ACC112 (cell line): ENCODE data around the gene SMAD3.
A peak's percentile ranks its signal among the peaks of the same experiment; 100 is the strongest.

Experiments used
- H2AFZ ChIP-seq: fragments of 200-600 bp; sonication (generic); one replicate; pipeline ENCODE4 v1.6.0; 2017; ENCODE audit warnings: antibody characterized with exemption, low read length; ENCODE audit not compliant: unreplicated experiment
- H3K27ac ChIP-seq: fragments of 200-600 bp; sonication (generic); 2 replicates; pipeline ENCODE4 v1.5.1; 2014; ENCODE audit warnings: low read depth, mild to moderate bottlenecking, antibody characterized with exemption, low read length, moderate library complexity
- H3K27me3 ChIP-seq: fragments of 200-600 bp; sonication (generic); 2 replicates; pipeline ENCODE4 v1.6.1; 2014; ENCODE audit warnings: mild to moderate bottlenecking, antibody characterized with exemption, low read length, moderate library complexity, mixed read lengths; ENCODE audit not compliant: insufficient read depth
- H3K36me3 ChIP-seq: fragments of 200-600 bp; sonication (generic); 2 replicates; pipeline ENCODE4 v1.6.1; 2016; ENCODE audit warnings: mild to moderate bottlenecking, antibody characterized with exemption, low read length, moderate library complexity, mixed read lengths; ENCODE audit not compliant: insufficient read depth
- H3K4me1 ChIP-seq: fragments of 200-600 bp; sonication (generic); one replicate; pipeline ENCODE4 v1.6.1; 2016; ENCODE audit warnings: low read length, mixed read lengths; ENCODE audit not compliant: insufficient read depth, unreplicated experiment, control insufficient read depth
- H3K4me3 ChIP-seq: fragments of 200-600 bp; sonication (generic); 2 replicates; pipeline ENCODE4 v1.5.1; 2014; ENCODE audit warnings: mild to moderate bottlenecking, low read depth, low read length
- H3K79me2 ChIP-seq: fragments of 200-600 bp; sonication (generic); one replicate; pipeline ENCODE4 v1.6.0; 2016; ENCODE audit warnings: low read length; ENCODE audit not compliant: control insufficient read depth, unreplicated experiment, insufficient read depth

The SMAD3 gene

GRCh38 chr15:67184208-67184925 is 119.0 kb downstream of the SMAD3 start:
- Histone ChIP-seq H2AFZ (no peak overlapping the region), H3K36me3 (peaks cover 49% of the 10 kb centered on the region), H3K27me3 (no peaks in the 10 kb centered on the region), H3K4me1 (peaks cover 43% of the 10 kb centered on the region), H3K79me2 (peaks cover 4% of the 10 kb centered on the region), H3K4me3 (no peak overlapping the region), H3K27ac (no peak overlapping the region)

DNA sequence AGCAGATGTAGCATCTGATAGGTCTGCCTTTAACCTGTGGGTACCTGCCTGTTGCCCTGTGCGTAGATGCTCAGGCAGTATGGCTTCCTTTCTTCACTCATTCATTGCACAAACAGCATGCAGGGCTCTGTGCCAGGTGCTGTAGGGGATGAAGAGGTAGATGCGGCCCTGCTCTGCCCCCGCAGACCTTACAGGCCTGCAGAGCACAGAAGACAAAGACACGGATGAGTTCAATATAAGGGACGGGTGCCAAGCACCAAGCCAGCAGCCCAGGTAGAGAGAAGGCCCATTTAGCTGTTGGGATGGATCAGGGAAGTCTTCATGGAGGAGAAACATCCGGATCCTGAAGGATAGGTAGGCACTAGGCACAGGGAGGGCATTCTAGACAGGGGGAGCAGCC is 119.6 kb downstream of the SMAD3 start:
- peak overlapping the region; percentile 6; the same call in 1 of the 2 replicates for H3K27ac ChIP-seq

GRCh38 chr15:67185621-67186225 is 120.3 kb downstream of the SMAD3 start:
- H2AFZ ChIP-seq, result no peak overlapping the region
- H3K4me1 ChIP-seq, result peaks cover 34% of the 10 kb centered on the region
- peaks cover 50% of the 10 kb centered on the region for H3K36me3 ChIP-seq
- H3K27me3 ChIP-seq, result no peaks in the 10 kb centered on the region
- no peaks in the 10 kb centered on the region for H3K79me2 ChIP-seq
- no peak overlapping the region for H3K4me3 ChIP-seq
- peak overlapping the region; percentile 6 for H3K27ac ChIP-seq

More for the DNA sequence above, 119.6 kb downstream of the SMAD3 start:
- H3K4me3 ChIP-seq, result no peak overlapping the region
- peaks cover 38% of the 10 kb centered on the region for H3K4me1 ChIP-seq
- H3K36me3 ChIP-seq, result peaks cover 49% of the 10 kb centered on the region
- no peaks in the 10 kb centered on the region for H3K79me2 ChIP-seq
- no peaks in the 10 kb centered on the region for H3K27me3 ChIP-seq
- H2AFZ ChIP-seq, result no peak overlapping the region

- Histone ChIP-seq H3K36me3 (peaks cover 53% of the 10 kb centered on the region), H2AFZ (no peak overlapping the region), H3K27ac (peak overlapping the region; percentile 6), H3K4me3 (no peak overlapping the region), H3K79me2 (no peaks in the 10 kb centered on the region), H3K4me1 (peaks cover 34% of the 10 kb centered on the region), H3K27me3 (no peaks in the 10 kb centered on the region)
Measured at GRCh38 chr15:67186226-67186649, 120.8 kb downstream of the SMAD3 start.

- Histone ChIP-seq H3K4me3 (no peak overlapping the region), H2AFZ (no peak overlapping the region), H3K4me1 (peaks cover 34% of the 10 kb centered on the region), H3K79me2 (no peaks in the 10 kb centered on the region), H3K27me3 (no peaks in the 10 kb centered on the region), H3K36me3 (peaks cover 58% of the 10 kb centered on the region), H3K27ac (peak overlapping the region; percentile 6)
Measured at GRCh38 chr15:67186688-67187087, 121.3 kb downstream of the SMAD3 start.

DNA sequence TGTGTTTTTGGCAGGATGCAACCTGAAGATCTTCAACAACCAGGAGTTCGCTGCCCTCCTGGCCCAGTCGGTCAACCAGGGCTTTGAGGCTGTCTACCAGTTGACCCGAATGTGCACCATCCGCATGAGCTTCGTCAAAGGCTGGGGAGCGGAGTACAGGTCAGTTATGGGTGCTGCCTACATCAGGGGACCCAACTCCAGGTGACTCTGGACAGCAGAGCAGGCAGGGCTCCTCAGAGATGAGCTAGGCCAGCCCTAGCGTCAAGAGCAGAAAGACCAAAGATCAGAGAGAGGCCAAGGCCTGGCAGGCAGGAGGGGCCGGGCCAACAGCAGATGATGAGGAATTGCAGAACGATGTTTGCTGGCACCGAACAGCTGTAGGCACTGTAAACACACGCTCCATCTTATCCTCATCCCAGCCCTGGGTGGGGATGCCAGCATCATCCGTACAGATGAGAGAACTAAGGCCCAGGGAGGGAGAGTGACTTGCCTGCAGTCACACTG is 122.0 kb downstream of the SMAD3 start:
- Histone ChIP-seq H3K36me3 (peaks cover 61% of the 10 kb centered on the region), H3K27ac (0 out of 2 replicates have a peak overlapping the region, but pooled peaks have one; percentile 2), H3K79me2 (no peaks in the 10 kb centered on the region), H3K4me3 (no peak overlapping the region), H3K27me3 (no peaks in the 10 kb centered on the region), H3K4me1 (peaks cover 34% of the 10 kb centered on the region), H2AFZ (no peak overlapping the region)

- H3K79me2 ChIP-seq, result no peaks in the 10 kb centered on the region
- no peaks in the 10 kb centered on the region for H3K27me3 ChIP-seq
- H3K4me3 ChIP-seq, result no peak overlapping the region
- no peak overlapping the region for H2AFZ ChIP-seq
- peak overlapping the region; percentile 77 for H3K27ac ChIP-seq
- H3K36me3 ChIP-seq, result peaks cover 70% of the 10 kb centered on the region
- H3K4me1 ChIP-seq, result peaks cover 33% of the 10 kb centered on the region
Measured at GRCh38 chr15:67188551-67189218, 123.3 kb downstream of the SMAD3 start.

- Histone ChIP-seq H3K4me3 (no peak overlapping the region), H3K36me3 (peaks cover 71% of the 10 kb centered on the region), H3K27ac (peak overlapping the region; percentile 77), H2AFZ (no peak overlapping the region), H3K4me1 (peaks cover 35% of the 10 kb centered on the region), H3K79me2 (no peaks in the 10 kb centered on the region), H3K27me3 (no peaks in the 10 kb centered on the region)
Measured at GRCh38 chr15:67189326-67190051, 124.1 kb downstream of the SMAD3 start.

DNA sequence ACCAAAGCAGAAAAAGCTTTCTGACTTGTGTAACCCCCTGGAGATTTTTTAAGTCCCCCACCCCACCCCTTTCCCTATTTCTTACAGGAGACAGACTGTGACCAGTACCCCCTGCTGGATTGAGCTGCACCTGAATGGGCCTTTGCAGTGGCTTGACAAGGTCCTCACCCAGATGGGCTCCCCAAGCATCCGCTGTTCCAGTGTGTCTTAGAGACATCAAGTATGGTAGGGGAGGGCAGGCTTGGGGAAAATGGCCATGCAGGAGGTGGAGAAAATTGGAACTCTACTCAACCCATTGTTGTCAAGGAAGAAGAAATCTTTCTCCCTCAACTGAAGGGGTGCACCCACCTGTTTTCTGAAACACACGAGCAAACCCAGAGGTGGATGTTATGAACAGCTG is 124.9 kb downstream of the SMAD3 start:
- Histone ChIP-seq H3K27ac (no peak overlapping the region), H3K79me2 (no peaks in the 10 kb centered on the region), H3K4me1 (peaks cover 33% of the 10 kb centered on the region), H3K4me3 (no peak overlapping the region), H2AFZ (no peak overlapping the region), H3K36me3 (peaks cover 66% of the 10 kb centered on the region), H3K27me3 (no peaks in the 10 kb centered on the region)

DNA sequence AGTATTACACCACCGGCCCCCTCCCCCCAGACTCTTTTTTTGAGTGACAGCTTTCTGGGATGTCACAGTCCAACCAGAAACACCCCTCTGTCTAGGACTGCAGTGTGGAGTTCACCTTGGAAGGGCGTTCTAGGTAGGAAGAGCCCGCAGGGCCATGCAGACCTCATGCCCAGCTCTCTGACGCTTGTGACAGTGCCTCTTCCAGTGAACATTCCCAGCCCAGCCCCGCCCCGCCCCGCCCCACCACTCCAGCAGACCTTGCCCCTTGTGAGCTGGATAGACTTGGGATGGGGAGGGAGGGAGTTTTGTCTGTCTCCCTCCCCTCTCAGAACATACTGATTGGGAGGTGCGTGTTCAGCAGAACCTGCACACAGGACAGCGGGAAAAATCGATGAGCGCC is 125.4 kb downstream of the SMAD3 start:
- Histone ChIP-seq H3K4me1 (peaks cover 29% of the 10 kb centered on the region), H3K27ac (no peak overlapping the region), H3K36me3 (peaks cover 65% of the 10 kb centered on the region), H3K4me3 (no peak overlapping the region), H3K79me2 (no peaks in the 10 kb centered on the region), H2AFZ (no peak overlapping the region), H3K27me3 (no peaks in the 10 kb centered on the region)
